IMR-90 (cell line): ENCODE data around the gene ESF1. TPM values are rescaled to one million over a fixed set of nuclear protein-coding genes. Genes with fewer than 3 reads are reported as not detected.

ENCODE experiments used
- ATAC-seq: fragments of 200-7000 bp; cut with Tn5 transposase; 2 replicates; pipeline ENCODE4 v1.9.1; 2020; ENCODE audit warnings: low read depth, mild to moderate bottlenecking, moderate library complexity
- BruUV-seq: library from RNA; stranded (reverse); fragments of 400-500 nt; replicated peaks from 2 replicates; lab custom pipeline; 2021; lab: Mats Ljungman, UMichigan
- CTCF ChIA-PET: fragments of 300-600 bp; formaldehyde crosslinking; extraction: SDS; loops from one replicate; lab custom pipeline; 2021; ENCODE audit warnings: antibody characterized with exemption; lab: Yijun Ruan, JAX
- POLR2A ChIA-PET: fragments of 300-600 bp; sonication (Branson Sonifier 250); formaldehyde crosslinking; loops from one replicate; lab custom pipeline; 2022; ENCODE audit warnings: antibody characterized with exemption; ENCODE audit not compliant: unreplicated experiment; lab: Charles Lee
- DNase-seq: peaks from one replicate; pipeline ENCODE4 v3.0.0; 2013
- H2AFZ ChIP-seq: replicated peaks from 2 replicates; pipeline ENCODE3; 2013; ENCODE audit warnings: low read length, mild to moderate bottlenecking; ENCODE audit not compliant: poor library complexity
- H2AK5ac ChIP-seq: 2 replicates; pipeline ENCODE4 v1.6.1; 2013; ENCODE audit warnings: low read depth, low read length, inconsistent platforms
- H2AK9ac ChIP-seq: replicated peaks from 2 replicates; pipeline ENCODE3; 2013; ENCODE audit warnings: mild to moderate bottlenecking, low read depth, low read length, moderate library complexity; ENCODE audit not compliant: poor library complexity
- H2BK120ac ChIP-seq: 2 replicates; pipeline ENCODE4 v1.6.1; 2013; ENCODE audit warnings: low read depth, low read length, inconsistent platforms
- H2BK15ac ChIP-seq: 3 replicates; pipeline ENCODE4 v1.6.1; 2013; ENCODE audit warnings: low read depth, low read length, inconsistent platforms
- H2BK20ac ChIP-seq: 2 replicates; pipeline ENCODE4 v1.6.1; 2013; ENCODE audit warnings: low read depth, mild to moderate bottlenecking, inconsistent platforms, low read length, moderate library complexity
- H2BK5ac ChIP-seq: 2 replicates; pipeline ENCODE4 v1.6.1; 2013; ENCODE audit warnings: mild to moderate bottlenecking, low read depth, low read length, inconsistent platforms; ENCODE audit not compliant: poor library complexity, severe bottlenecking
- H3K14ac ChIP-seq: replicated peaks from 2 replicates; pipeline ENCODE4 v1.6.1; 2013; ENCODE audit warnings: low read depth, low read length, inconsistent platforms
- H3K18ac ChIP-seq: 2 replicates; pipeline ENCODE4 v1.6.1; 2013; ENCODE audit warnings: low read depth, low read length, control low read depth
- H3K23ac ChIP-seq: 2 replicates; pipeline ENCODE4 v1.6.1; 2013; ENCODE audit warnings: low read depth, low read length, inconsistent platforms
- H3K27ac ChIP-seq: 2 replicates; pipeline ENCODE4 v1.5.1; 2013; ENCODE audit warnings: mild to moderate bottlenecking, control low read depth, low read length; ENCODE audit not compliant: insufficient read depth
- H3K27me3 ChIP-seq: 2 replicates; pipeline ENCODE4 v1.6.1; 2013; ENCODE audit warnings: low read length; ENCODE audit not compliant: control insufficient read depth, insufficient read depth
- H3K36me3 ChIP-seq: 2 replicates; pipeline ENCODE4 v1.6.1; 2013; ENCODE audit warnings: low read length, mixed read lengths; ENCODE audit not compliant: control insufficient read depth, insufficient read depth
- H3K4ac ChIP-seq: 2 replicates; pipeline ENCODE4 v1.6.1; 2013; ENCODE audit warnings: low read depth, low read length, inconsistent platforms
- H3K4me1 ChIP-seq: 2 replicates; pipeline ENCODE4 v1.6.1; 2013; ENCODE audit warnings: low read length, mixed read lengths; ENCODE audit not compliant: control insufficient read depth, insufficient read depth
- H3K4me2 ChIP-seq: 2 replicates; pipeline ENCODE4 v1.6.1; 2013; ENCODE audit warnings: low read depth, mild to moderate bottlenecking, control low read depth, low read length, moderate library complexity
- H3K4me3 ChIP-seq: 2 replicates; pipeline ENCODE4 v1.5.1; 2013; ENCODE audit warnings: low read depth, mild to moderate bottlenecking, control low read depth, low read length, moderate library complexity; ENCODE audit not compliant: insufficient read depth
- H3K56ac ChIP-seq: 2 replicates; pipeline ENCODE4 v1.6.1; 2013; ENCODE audit warnings: low read length, inconsistent platforms; ENCODE audit not compliant: insufficient read depth; ENCODE audit errors: extremely low read depth
- H3K79me1 ChIP-seq, 2 experiments: 2 replicates each; pipeline ENCODE4 v1.6.1; 2013; ENCODE audit warnings: low read length in 2 of 2, inconsistent platforms in 1 of 2, low read depth in 1 of 2
- H3K9ac ChIP-seq: 2 replicates; pipeline ENCODE4 v1.6.1; 2013; ENCODE audit warnings: low read depth, low read length, control low read depth
- H3K9me1 ChIP-seq: 2 replicates; pipeline ENCODE4 v1.6.1; 2013; ENCODE audit warnings: low read length, inconsistent platforms; ENCODE audit not compliant: insufficient read depth
- H3K9me3 ChIP-seq: 2 replicates; pipeline ENCODE4 v1.6.1; 2013; ENCODE audit warnings: low read length; ENCODE audit not compliant: control insufficient read depth, insufficient read depth
- H4K20me1 ChIP-seq: 2 replicates; pipeline ENCODE4 v1.6.1; 2013; ENCODE audit warnings: low read length, inconsistent platforms; ENCODE audit not compliant: insufficient read depth
- H4K5ac ChIP-seq: 2 replicates; pipeline ENCODE4 v1.6.1; 2013; ENCODE audit warnings: mild to moderate bottlenecking, low read depth, low read length, control low read depth
- H4K8ac ChIP-seq, 2 experiments: 2 replicates each; pipeline ENCODE4 v1.6.1; 2013; ENCODE audit warnings: low read depth in 2 of 2, low read length in 2 of 2, control low read depth in 1 of 2, inconsistent platforms in 1 of 2
- H4K91ac ChIP-seq: 2 replicates; pipeline ENCODE4 v1.6.1; 2013; ENCODE audit warnings: low read depth, low read length, inconsistent platforms; ENCODE audit not compliant: insufficient read depth
- BHLHE40 ChIP-seq: fragments of 150-350 bp; IDR thresholded peaks from 2 replicates; pipeline ENCODE4 v1.6.1; 2016; ENCODE audit warnings: mild to moderate bottlenecking, low read depth, low read length
- CEBPB ChIP-seq: IDR thresholded peaks from 2 replicates; pipeline ENCODE4 v1.6.1; 2012; ENCODE audit warnings: low read depth, low read length, improper control_type of control experiment
- CHD1 ChIP-seq: IDR thresholded peaks from 2 replicates; pipeline ENCODE4 v1.6.1; 2012; ENCODE audit warnings: low read depth, low read length, improper control_type of control experiment
- CTCF ChIP-seq: conservative IDR thresholded peaks from 2 replicates; pipeline ENCODE4 v1.5.1; 2012; ENCODE audit warnings: mild to moderate bottlenecking, low read depth, low read length, improper control_type of control experiment
- FOS ChIP-seq: fragments of 150-350 bp; IDR thresholded peaks from 2 replicates; pipeline ENCODE4 v1.6.1; 2016; ENCODE audit warnings: low read depth, low read length
- MAFK ChIP-seq: IDR thresholded peaks from 2 replicates; pipeline ENCODE4 v1.6.1; 2012; ENCODE audit warnings: low read depth, low read length, improper control_type of control experiment
- MXI1 ChIP-seq: IDR thresholded peaks from 2 replicates; pipeline ENCODE4 v1.6.1; 2012; ENCODE audit warnings: low read depth, mild to moderate bottlenecking, low read length, moderate library complexity, borderline replicate concordance
- NFE2L2 ChIP-seq: fragments of 150-350 bp; IDR thresholded peaks from 2 replicates; pipeline ENCODE4 v1.6.1; 2016; ENCODE audit warnings: low read depth, mild to moderate bottlenecking, low read length
- POLR2A ChIP-seq: IDR thresholded peaks from 2 replicates; pipeline ENCODE4 v1.6.1; 2012; ENCODE audit warnings: mild to moderate bottlenecking, low read depth, low read length
- RAD21 ChIP-seq: IDR thresholded peaks from 2 replicates; pipeline ENCODE4 v1.6.1; 2012; ENCODE audit warnings: low read length, improper control_type of control experiment
- RCOR1 ChIP-seq: IDR thresholded peaks from 2 replicates; pipeline ENCODE4 v1.6.1; 2012; ENCODE audit warnings: mild to moderate bottlenecking, low read length, improper control_type of control experiment; ENCODE audit not compliant: insufficient replicate concordance
- RFX5 ChIP-seq: IDR thresholded peaks from 2 replicates; pipeline ENCODE4 v1.8.0; 2012; ENCODE audit warnings: low read depth, mild to moderate bottlenecking, low read length, moderate library complexity
- SMC3 ChIP-seq: fragments of 150-350 bp; IDR thresholded peaks from 2 replicates; pipeline ENCODE4 v1.6.1; 2016; ENCODE audit warnings: low read depth, mild to moderate bottlenecking, antibody characterized with exemption, low read length, moderate library complexity
- USF2 ChIP-seq: fragments of 150-350 bp; IDR thresholded peaks from 2 replicates; pipeline ENCODE4 v1.6.1; 2017; ENCODE audit warnings: mild to moderate bottlenecking, antibody characterized with exemption, low read length, low read depth
- WGBS, 2 experiments: methylation state at CpG; one replicate each; pipeline versions ENCODE4 v1.1.5 to v1.1.7; 2013; ENCODE audit warnings: missing lambda C conversion rate in 2 of 2; ENCODE audit not compliant: insufficient read length in 1 of 2; ENCODE audit errors: extremely low coverage in 2 of 2; 5-methylcytosine and 5-hydroxymethylcytosine counted together
- dilution Hi-C: fragments of 300-500 bp; cut with HindIII; formaldehyde crosslinking; loops from one replicate; pipeline ENCODE4 v1.14.3; 2018; ENCODE audit warnings: low sequenced_read_pairs; ENCODE audit not compliant: unreplicated experiment
- in situ Hi-C: fragments of 300-500 bp; cut with MboI; formaldehyde crosslinking; loops from 3 replicates; pipeline ENCODE4 v1.14.3; 2019; ENCODE audit warnings: low sequenced_read_pairs, inconsistent platforms, mixed read lengths
- intact Hi-C: fragments of 100-400 bp; cut with micrococcal nuclease; formaldehyde crosslinking; loops from 2 replicates; pipeline ENCODE4 v1.10.0; 2022
- polyA plus RNA-seq, 3 experiments: library from polyadenylated mRNA; depleted of rRNA; stranded (reverse); fragments of >200 nt; gene quantifications; 2 replicates each; pipeline ENCODE4 v1.2.3, GENCODE V29; 2012; ENCODE audit warnings: low replicate concordance in 1 of 3
- total RNA-seq: library from RNA; depleted of rRNA; stranded (reverse); fragments of >200 nt; gene quantifications from 2 replicates; pipeline ENCODE4 v1.2.3, GENCODE V29; 2012
- TF ChIP-seq, protein P1 (sequence below): fragments of 150-350 bp; IDR thresholded peaks from 2 replicates; pipeline ENCODE4 v1.6.1; 2016; ENCODE audit warnings: low read depth, mild to moderate bottlenecking, low read length, moderate library complexity, borderline replicate concordance

ESF1 gene
- total and polyA plus RNA-seq, 2 of the 4 experiments (the other 2 are of a cell fraction): 2.6 to 2.7 TPM

GRCh38 chr20:13814672-13815071 is 30.0 kb upstream of the ESF1 start:
- Histone ChIP-seq H2AFZ (no peak overlapping the region), H3K56ac (no peak overlapping the region), H3K9me3 (no peaks in the 10 kb centered on the region), H3K79me1 (peaks cover 0 to 5% of the 10 kb centered on the region in 2 experiments; a peak in 1 of 4 replicates), H2AK5ac (no peak overlapping the region), H3K4me1 (no peaks in the 10 kb centered on the region), H3K4ac (no peak overlapping the region), H3K9ac (no peak overlapping the region), H4K91ac (no peak overlapping the region), H4K5ac (no peak overlapping the region), H2BK5ac (no peak overlapping the region), H3K23ac (no peak overlapping the region), H3K9me1 (no peaks in the 10 kb centered on the region), H3K4me2 (no peak overlapping the region), H2BK20ac (no peak overlapping the region), H3K14ac (no peak overlapping the region), H2BK120ac (no peak overlapping the region), H3K18ac (no peak overlapping the region), H2AK9ac (no peak overlapping the region), H4K8ac (no peak overlapping the region), H3K27ac (no peak overlapping the region), H3K4me3 (no peak overlapping the region), H4K20me1 (no peaks in the 10 kb centered on the region), H2BK15ac (no peak overlapping the region), H3K36me3 (peaks cover 39% of the 10 kb centered on the region), H3K27me3 (no peaks in the 10 kb centered on the region)
- CTCF ChIA-PET: no interaction called here
- TF ChIP-seq POLR2A (no peak), CTCF (no peak), RCOR1 (no peak), NFE2L2 (no peak), MXI1 (no peak), BHLHE40 (no peak), SMC3 (no peak), RAD21 (no peak), CHD1 (no peak), RFX5 (no peak), USF2 (no peak), CEBPB (no peak), MAFK (no peak), FOS (no peak)
- TF ChIP-seq, protein P1, sequence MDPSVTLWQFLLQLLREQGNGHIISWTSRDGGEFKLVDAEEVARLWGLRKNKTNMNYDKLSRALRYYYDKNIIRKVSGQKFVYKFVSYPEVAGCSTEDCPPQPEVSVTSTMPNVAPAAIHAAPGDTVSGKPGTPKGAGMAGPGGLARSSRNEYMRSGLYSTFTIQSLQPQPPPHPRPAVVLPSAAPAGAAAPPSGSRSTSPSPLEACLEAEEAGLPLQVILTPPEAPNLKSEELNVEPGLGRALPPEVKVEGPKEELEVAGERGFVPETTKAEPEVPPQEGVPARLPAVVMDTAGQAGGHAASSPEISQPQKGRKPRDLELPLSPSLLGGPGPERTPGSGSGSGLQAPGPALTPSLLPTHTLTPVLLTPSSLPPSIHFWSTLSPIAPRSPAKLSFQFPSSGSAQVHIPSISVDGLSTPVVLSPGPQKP: no peak
- no CpG with 5 or more reads among the region's 4 CpGs for WGBS, 2 experiments
- BruUV-seq: no TSS peak
- ATAC-seq (no peak), DNase-seq (no peak)
- in situ Hi-C loops (no loop called here), intact Hi-C loops (no loop called here), dilution Hi-C loops (no loop called here)
- POLR2A ChIA-PET: no interaction called here
